Liver (tissue), 3 donors: ENCODE results near the gene ANKRD29.

Experiments used
- CTCF ChIP-seq: fragments of 150-350 bp; IDR thresholded peaks from 2 replicates; pipeline ENCODE4 v1.5.1; 2017; ENCODE audit warnings: improper control_type of control experiment, low read depth, low read length; ENCODE audit not compliant: missing input control
- EGR1 ChIP-seq, 2 donors: IDR thresholded peaks; 2 replicates each; pipeline ENCODE4 v1.6.1; 2016 to 2018; ENCODE audit warnings: antibody characterized with exemption in 2 of 2, low read depth in 2 of 2
- SP1 ChIP-seq: IDR thresholded peaks from 2 replicates; pipeline ENCODE4 v1.6.1; 2018; ENCODE audit warnings: antibody characterized with exemption, mild to moderate bottlenecking
- donor health status: healthy.
- donor health status: healthy.

- TF ChIP-seq SP1: no peak
- no peak for TF ChIP-seq EGR1 (IDR thresholded peaks at IDR 0.05; ENCODE audit: low read depth in 2 of 2)
- TF ChIP-seq CTCF: no peak
Measured at GRCh38 chr18:23596183-23596582, 66.5 kb downstream of the ANKRD29 start.
